ENCODE data around the gene PPP1R13L.

- TF ChIP-seq POLR2A (IDR thresholded peaks at IDR 0.05; ENCODE audit: low read depth) (no peak), CTCF (IDR thresholded peaks at IDR 0.05) (no peak)
Measured at GRCh38 chr19:45448887-45449299, 44.0 kb upstream of the PPP1R13L start.

Measured in esophagus muscularis mucosa (tissue), 3 donors.